Thyroid gland (tissue), 4 donors: ENCODE data around the gene GPR162.

Source experiments
- CTCF ChIP-seq, 6 experiments: fragments of 200-600 bp in 3 of 6; fragments of 450-650 bp in 3 of 6; sonication (generic) in 3 of 6; IDR thresholded peaks; one replicate each; pipeline ENCODE4 v1.5.1; 2016 to 2019; ENCODE audit warnings: antibody characterized with exemption in 6 of 6, mild to moderate bottlenecking in 2 of 6, inconsistent platforms in 1 of 6, moderate library complexity in 1 of 6
- POLR2A ChIP-seq, 2 donors: fragments of 450-650 bp; IDR thresholded peaks; one replicate each; pipeline ENCODE4 v1.6.1; 2017; ENCODE audit warnings: antibody characterized with exemption in 2 of 2, mild to moderate bottlenecking in 2 of 2, moderate library complexity in 1 of 2

- TF ChIP-seq CTCF (IDR thresholded peaks at IDR 0.05) (no peak), POLR2A (IDR thresholded peaks at IDR 0.05) (no peak)
These were observed 44.2 kb upstream of the GPR162 start for GRCh38 chr12:6777386-6777785.
